ENCODE data around the gene DNAH1.

DNA sequence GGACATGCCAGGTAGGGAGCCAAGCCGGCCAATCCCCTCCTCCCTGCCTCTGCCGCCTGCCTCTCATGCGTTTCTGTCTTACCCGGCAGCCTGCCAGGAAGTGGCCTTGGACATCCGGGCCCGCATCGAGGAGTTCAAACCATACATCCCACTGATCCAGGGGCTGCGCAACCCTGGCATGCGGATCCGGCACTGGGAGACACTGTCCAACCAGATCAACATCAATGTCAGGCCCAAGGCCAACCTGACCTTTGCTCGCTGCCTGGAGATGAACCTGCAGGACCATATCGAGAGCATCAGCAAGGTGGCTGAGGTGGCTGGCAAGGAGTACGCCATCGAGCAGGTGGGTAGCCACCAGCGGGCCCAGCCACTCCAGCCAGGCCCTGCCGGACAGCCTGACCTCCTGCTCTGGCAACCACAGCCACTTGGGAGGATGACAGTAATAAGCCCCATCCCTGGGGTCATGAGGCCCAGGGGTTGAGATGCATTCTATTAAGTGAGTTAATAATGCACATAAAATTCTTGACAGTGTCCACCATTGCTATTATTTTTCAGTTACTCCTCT lies 37.3 kb downstream of the DNAH1 start:
- TF ChIP-seq, protein P1, sequence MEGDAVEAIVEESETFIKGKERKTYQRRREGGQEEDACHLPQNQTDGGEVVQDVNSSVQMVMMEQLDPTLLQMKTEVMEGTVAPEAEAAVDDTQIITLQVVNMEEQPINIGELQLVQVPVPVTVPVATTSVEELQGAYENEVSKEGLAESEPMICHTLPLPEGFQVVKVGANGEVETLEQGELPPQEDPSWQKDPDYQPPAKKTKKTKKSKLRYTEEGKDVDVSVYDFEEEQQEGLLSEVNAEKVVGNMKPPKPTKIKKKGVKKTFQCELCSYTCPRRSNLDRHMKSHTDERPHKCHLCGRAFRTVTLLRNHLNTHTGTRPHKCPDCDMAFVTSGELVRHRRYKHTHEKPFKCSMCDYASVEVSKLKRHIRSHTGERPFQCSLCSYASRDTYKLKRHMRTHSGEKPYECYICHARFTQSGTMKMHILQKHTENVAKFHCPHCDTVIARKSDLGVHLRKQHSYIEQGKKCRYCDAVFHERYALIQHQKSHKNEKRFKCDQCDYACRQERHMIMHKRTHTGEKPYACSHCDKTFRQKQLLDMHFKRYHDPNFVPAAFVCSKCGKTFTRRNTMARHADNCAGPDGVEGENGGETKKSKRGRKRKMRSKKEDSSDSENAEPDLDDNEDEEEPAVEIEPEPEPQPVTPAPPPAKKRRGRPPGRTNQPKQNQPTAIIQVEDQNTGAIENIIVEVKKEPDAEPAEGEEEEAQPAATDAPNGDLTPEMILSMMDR (IDR thresholded peaks at IDR 0.05 in 4 of 5, conservative IDR thresholded peaks at IDR 0.05 in 1 of 5): no peak
- TF ChIP-seq POLR2A (IDR thresholded peaks at IDR 0.05): no peak
